ENCODE measurements around the gene ARFRP1.

ARFRP1 gene

DNA sequence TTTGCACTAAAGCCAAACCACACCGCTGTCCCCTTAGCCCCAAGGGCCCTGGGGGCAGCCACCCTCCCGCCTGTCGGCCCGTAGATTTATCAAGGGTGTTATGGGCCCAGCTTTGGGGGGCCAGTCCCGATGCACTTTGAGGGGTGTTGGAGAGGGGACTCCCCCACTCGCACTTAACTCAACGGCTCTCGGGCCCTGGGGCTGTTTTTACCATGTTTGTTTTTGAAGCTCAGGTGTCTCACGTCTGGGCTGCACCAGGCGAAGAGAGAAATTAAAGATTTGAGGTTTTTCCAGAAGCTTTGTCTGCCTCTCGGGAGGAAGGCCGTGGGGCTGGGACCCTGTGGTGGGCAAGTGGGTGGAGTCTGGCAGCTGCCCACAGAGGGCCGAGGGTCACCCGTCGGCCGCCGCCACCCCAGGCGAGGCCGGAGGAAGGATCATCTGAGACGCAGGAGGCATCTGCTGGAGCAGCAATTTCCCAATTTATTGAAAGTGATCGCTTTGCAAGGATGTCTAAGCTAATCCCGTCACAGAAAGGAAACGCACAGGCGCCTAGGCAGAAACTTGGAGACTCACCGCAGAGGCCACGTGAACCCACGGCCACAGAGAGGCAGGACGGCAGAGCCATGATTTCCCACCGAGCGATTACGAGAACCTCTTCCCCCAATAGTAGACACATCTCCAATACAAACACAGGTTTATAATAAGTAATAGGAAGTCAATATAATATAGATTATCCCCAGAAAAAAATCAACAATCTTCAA lies 35.6 kb upstream of the ARFRP1 start:
- DNase-seq: no peak

DNA sequence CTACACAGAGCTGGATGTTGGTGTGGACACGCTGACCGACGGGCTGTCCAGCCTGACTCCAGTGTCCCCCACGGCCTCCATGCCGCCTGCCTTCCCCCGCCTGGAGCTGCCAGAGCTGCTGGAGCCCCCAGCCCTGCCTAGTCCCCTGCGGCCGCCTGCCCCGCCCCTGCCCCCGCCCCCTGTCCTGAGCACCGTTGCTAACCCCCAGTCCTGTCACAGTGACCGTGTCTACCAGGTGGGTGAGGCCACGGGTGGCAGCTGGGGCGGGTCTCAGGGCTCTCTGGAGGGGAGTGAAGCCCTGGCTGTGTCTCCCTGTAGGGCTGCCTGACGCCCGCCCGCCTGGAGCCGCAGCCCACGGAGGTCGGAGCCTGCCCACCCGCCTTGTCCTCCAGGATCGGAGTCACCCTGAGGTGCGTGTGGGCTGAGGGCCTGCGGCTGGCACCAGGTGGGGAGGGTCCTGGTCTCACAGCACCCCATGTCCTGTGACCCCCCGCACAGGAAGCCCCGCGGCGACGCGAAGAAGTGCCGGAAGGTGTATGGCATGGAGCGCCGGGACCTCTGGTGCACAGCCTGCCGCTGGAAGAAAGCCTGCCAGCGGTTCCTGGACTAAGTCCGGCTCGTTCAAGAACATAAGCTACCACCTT lies 34.7 kb upstream of the ARFRP1 start:
- DNase-seq: no peak

DNA sequence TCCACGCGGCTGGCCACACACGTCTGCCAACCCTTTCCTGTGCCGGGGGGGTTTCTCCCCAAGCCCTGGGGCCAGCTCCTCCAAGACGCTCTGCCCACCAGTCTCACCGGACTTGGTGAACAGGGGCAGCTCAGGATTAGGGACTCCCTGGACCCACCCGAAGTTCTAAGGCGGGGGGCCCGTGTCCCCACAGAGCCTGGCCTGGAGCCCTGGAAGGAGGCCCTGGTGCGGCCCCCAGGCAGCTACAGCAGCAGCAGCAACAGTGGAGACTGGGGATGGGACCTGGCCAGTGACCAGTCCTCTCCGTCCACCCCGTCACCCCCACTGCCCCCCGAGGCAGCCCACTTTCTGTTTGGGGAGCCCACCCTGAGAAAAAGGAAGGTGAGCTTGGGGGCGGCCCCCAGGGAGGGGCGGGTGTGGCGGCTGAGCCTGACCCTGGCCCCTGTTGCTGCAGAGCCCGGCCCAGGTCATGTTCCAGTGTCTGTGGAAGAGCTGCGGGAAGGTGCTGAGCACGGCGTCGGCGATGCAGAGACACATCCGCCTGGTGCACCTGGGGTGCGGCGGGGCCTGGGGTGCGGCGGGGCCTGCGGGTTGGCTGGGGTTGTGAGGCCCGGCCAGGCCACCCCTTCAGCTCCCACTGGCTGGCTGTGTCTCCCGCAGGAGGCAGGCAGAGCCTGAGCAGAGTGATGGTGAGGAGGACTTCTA lies 34.1 kb upstream of the ARFRP1 start:
- no peak for DNase-seq

DNA sequence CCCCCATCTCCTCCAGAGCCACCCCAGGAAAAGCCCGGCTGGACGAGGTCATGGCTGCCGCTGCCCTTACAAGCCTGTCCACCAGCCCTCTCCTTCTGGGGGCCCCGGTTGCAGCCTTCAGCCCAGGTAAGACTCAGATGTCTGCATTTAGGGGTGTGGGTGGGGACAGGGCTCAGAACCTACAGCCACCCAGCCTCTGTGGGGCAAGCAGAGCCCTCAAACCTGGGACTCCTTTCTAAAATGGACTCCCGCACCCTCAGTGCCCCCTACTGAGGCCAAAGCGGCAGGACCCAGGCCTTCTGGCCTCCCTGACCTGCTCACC lies 33.5 kb upstream of the ARFRP1 start:
- no peak for DNase-seq

DNA sequence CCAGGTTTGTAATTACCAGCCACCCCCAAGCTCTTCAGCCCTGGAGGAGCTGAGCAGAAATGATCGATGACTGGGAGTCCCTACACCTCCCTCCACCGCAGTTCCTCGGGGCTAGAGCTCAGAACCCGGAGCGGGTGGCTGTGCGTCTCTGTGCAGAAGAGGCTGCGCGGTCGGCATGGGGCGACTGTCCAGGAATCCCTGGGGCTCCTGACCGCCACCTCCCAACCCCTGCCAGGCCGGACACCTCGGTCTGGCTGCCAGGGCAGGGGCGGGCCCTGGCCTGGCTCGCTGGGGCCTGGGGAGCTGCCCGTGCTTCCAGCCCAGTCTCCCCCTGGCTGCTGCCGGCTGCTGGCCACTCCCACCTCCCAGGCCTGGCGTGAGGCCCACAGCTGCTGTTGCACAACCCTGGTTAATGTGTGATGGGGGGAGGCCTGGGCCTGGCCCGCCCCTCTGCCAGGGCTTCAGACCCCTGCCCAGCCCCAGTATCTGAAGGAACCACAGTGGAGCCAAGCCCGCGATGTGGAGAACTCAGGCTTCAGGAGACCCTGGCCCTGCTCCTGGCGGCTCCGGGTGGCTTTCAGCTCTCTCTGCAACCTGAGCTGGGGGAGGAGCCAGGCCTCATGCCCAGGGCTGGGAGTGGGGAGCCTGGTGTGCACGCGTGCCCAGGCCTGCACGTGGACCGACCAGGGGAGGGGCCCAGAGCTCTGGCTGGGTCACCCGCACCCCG lies 33.0 kb upstream of the ARFRP1 start:
- no peak for DNase-seq

DNA sequence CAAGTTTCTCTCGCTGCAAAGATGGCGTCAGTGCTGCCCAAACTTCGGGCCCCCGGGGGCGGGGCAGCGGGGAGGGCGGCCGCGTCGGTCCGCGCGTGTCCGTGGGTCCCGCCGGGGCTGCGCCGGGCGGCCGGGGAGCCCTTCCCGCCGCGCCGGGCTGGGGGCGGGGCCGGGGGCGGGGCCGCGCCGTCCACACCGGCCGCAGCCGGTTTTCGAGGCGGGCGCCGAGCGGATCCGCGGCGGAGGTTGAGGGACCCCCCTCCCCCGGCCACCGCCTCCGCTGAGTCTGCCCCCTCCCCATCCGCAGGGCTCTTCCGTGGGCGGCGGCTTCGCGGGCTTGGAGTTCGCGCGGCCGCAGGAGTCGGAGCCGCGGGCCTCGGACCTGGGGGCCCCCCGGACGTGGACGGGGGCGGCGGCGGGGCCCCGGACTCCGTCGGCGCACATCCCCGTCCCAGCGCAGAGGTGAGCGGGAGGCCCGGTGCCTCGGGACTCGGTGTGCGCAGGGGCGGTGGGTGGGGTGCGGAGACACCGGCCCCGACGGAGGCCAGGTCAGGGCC lies 32.4 kb upstream of the ARFRP1 start:
- DNase-seq: peak; percentile 38

DNA sequence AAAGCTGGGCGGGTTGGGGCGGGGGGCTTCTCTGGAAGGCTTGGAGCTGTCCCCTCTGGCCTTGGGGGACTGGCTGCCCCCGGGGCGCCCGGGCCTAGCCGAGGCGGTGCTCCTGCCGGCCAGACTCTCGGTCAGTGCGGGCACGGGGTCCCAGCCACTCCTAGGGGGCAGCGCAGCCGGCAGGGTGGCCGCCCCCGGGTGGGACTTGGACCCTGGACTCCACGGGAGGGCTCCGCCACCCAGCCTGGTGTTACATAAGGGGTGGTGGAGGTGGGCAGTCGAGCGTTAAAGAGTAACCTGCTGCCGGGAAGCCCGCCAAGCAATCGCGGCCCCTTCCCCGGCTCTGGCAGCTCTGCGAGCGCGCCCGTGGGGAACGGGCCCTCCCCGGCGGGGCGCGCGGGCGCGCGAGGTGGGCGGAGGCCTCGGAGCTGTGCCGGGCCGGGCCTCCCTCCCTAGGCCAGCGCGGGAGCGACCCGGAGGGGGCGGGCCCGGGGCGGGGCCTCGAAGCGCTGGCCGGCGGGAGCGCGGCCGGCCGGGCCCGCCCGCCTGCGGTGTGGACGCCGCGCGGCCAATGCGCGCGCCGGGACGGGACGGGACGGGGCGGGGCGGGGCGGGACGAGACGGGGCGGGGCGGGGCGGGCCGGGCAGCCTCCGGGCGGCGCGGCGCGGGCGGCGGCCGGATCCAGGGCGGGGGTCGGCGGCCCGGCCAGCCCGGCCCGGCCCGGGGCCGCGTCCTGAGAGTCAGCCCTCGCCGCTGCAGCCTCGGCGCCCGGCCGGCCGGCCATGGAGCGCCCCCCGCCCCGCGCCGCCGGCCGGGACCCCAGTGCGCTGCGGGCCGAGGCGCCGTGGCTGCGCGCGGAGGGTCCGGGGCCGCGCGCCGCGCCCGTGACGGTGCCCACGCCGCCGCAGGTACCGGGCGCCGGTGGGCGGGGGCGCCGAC lies 31.6 kb upstream of the ARFRP1 start, which contains the start of gene SLC2A4RG:
Gene SLC2A4RG, plus strand, starts transcription at position 647 of the 940 bp plus-strand sequence. Its CDS starts 137 bp downstream, at position 784.
- DNase-seq: peak; percentile 47

DNA sequence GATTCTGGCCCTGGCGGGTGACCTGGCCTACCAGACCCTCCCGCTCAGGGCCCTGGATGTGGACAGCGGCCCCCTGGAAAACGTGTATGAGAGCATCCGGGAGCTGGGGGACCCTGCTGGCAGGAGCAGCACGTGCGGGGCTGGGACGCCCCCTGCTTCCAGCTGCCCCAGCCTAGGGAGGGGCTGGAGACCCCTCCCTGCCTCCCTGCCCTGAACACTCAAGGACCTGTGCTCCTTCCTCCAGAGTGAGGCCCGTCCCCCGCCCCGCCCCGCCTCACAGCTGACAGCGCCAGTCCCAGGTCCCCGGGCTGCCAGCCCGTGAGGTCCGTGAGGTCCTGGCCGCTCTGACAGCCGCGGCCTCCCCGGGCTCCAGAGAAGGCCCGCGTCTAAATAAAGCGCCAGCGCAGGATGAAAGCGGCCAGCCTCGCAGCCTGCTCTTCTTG lies 30.9 kb upstream of the ARFRP1 start:
- DNase-seq: no peak

DNA sequence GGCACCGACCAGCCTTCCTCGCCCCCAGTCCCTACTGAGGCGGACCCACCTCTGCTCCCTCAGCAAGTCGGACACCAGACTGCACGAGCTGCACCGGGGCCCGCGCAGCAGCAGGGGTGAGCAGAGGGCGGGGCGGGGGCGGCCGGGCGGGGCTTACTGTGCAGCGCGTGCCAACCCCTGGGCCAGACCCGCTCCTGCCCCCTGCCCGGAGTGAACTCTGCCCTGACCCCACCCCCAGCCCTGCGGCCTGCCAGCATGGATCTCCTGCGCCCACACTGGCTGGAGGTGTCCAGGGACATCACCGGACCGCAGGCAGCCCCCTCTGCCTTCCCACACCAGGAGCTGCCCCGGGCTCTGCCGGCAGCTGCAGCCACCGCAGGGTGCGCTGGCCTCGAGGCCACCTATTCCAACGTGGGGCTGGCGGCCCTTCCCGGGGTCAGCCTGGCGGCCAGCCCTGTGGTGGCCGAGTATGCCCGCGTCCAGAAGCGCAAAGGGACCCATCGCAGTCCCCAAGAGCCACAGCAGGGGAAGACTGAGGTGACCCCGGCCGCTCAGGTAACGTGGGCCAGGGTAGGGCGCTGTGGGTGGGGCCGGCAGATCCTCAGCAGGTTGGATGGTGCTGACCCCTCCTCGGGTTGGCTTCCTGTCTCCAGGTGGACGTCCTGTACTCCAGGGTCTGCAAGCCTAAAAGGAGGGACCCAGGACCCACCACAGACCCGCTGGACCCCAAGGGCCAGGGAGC lies 30.3 kb upstream of the ARFRP1 start:
- DNase-seq: peak; percentile 35

DNA sequence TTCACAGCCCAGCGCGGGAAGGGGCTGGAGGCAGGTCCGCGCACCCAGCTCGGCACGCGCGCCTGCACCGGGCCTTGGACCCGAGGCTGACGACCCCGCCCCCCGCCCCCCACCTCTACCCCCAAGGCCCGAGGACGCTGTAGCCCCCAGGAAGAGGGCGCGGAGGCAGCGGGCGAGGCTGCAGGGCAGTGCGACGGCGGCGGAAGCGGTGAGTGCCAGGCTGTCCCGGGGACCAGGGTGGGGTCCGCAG lies 29.8 kb upstream of the ARFRP1 start:
- DNase-seq: no peak

DNA sequence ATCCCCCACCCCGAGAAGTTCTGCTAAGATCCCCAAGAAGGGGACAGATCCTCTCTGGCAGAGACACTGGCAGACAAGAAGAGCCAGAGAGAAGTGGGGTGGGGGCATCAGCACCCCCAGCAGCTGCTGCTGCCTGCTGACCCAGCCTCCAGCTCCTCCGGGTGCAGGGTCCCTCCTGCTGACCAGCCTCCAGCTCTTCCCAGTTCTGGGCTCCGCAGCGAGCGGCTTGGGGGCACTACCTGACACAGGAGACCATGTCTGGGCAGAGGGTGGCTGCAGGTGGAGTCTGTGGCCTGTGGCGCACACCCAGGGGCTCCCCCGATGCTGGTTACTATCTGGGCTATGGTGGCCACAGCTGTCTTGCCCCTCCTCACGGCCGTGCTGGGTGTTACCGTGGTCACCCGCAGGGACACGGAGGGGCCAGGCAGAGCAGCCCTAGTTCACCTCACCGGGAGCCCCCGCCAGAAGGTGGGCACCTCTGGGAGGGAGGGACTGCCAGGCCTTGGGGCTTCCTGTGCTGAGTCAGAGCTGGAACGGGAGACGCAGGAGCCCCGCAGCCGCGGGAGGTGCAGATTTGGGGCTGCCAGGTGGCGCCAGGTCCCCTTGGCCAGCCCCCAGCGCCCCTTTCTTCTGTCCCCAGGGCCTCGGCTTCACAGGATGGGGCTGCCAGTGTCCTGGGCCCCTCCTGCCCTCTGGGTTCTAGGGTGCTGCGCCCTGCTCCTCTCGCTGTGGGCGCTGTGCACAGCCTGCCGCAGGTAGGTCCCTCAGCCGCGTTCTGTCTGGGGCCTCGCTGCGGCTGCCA lies 29.3 kb upstream of the ARFRP1 start:
- DNase-seq: peak; percentile 40

DNA sequence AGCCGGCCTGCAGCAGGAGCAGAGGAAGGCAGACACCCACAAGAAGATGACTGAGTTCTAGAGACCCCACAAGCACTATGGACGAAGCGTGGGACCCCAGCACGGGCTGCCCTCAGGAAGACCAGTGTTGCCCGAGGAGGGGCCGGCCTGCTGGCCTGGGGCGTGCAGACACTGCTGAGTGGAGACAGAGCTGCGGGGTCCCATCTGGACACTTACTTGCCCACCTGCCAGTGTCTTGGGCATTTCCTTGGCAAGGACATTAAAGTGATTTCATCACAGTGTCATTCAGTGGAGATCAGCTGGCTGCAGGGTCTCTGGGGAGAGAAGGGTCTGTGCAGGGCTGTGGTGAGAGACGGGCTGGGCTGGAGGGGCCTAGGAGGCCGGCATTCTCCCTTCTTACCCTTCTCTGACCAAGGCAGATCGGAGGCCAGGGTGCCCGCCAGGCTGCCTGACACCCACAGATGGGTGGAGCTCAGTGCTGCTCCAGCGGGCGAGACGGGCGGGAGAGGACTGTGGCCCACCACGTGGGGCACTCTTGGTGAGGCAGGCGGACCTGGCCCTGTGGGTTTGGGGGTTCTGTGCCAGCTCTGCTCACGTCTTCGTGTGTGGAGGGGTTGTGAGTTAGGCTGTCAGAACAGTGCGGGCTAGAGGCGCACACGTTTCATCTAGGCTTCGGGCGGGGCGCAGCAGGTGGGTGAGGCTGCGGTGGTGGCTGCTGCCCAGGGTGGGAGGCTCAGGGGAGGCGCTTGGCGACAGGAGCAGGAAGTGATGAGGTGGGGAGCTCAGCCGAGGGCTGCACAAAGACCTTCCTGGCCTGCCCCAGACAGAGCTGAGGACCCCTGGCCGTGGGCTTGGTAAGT lies 28.3 kb upstream of the ARFRP1 start, which contains the start of gene LIME1:
Gene LIME1, plus strand, starts transcription at position 806 of the 860 bp plus-strand sequence. CDS start 886 bp downstream, outside the sequence.
- DNase-seq: peak; percentile 59

DNA sequence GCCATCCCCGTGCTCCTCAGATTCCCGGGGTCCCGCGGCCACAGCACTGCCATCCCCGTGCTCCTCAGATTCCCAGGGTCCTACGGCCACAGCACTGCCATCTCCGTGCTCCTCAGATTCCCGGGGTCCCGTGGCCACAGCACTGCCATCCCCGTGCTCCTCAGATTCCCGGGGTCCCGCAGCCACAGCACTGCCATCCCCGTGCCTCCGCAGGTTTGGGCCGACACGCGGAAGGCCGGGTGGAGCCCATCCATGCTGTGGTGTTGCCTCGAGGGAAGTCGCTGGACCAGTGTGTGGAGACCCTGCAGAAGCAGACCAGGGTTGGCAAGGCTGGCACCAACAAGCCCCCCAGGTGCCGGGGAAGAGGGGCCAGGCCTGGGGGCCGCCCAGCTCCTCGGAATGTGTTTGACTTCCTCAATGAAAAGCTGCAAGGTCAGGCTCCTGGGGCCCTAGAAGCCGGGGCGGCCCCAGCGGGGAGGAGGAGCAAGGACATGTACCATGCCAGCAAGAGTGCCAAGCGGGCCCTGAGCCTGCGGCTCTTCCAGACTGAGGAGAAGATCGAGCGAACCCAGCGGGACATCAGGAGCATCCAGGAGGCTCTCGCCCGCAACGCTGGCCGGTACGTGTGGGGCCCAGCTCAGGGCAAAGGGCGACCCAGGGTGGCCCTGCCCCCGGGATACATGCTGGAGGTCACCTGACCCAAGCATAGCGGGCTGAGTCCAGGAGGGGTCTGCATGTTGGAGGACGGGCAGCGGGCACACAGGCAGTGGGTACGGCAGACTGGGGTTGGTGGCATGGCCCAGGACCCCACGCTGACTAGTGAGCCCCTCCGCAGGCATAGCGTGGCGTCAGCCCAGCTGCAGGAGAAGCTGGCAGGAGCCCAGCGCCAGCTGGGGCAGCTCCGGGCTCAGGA lies 27.4 kb upstream of the ARFRP1 start:
- DNase-seq: no peak

DNA sequence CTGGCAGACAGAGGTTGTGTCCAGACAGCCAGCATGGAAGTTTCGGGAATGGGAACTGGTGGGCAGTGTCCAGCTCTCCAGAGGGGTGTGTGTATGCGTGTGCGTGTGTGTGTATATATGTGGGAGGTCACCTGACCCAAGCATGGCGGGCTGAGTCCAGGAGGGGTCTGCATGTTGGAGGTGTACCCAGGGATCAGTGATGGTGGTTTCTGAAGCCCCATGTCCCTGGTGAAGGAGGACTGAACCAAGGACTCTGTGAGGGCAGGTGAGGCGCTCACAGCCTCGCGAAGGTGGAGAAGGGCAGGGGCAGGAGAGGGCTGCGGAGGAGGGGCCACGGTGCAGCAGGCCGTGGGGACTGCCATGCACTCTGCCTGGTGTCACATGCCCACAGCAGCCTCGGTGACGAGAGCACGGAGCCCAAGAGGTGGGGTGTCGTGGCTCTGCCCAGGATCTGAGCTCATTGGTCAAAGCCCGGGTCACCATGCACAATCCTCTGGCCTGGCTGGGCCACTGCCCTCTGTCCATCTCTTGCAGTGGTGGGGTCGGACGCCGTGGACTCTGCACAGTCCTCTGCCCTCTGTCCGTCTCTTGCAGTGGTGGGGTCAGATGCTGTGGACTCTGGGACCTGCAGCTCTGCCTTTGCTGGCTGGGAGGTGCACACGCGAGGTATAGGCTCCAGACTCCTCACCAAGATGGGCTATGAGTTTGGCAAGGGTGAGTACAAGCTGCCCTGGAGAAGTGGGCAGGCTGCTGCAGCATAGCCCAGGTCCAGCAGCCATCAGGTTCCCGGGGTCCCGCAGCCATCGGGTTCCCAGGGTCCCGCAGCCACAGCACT lies 26.6 kb upstream of the ARFRP1 start:
- no peak for DNase-seq

DNA sequence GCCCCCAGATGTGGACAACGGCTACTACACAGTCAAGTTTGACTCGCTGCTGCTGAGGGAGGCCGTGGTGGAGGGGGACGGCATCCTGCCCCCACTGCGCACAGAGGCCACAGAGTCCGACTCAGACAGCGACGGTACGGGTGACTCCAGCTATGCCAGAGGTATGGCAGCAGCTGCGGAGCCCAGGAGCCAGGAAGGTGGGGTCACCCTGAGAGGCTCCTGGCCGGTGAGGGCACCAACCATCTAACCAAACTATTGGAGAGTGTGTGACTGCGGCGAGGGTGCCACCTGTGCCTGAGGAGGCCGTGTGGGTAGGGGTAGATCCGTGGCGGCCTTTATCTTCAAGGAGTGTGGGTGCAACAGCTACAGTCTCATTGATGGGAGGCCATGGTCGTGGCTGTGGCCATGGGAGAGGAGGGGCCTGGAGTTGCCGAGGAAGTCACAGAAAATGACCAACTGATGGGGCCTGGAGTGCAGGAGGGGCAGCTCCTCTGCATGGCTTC lies 25.9 kb upstream of the ARFRP1 start:
- no peak for DNase-seq

DNA sequence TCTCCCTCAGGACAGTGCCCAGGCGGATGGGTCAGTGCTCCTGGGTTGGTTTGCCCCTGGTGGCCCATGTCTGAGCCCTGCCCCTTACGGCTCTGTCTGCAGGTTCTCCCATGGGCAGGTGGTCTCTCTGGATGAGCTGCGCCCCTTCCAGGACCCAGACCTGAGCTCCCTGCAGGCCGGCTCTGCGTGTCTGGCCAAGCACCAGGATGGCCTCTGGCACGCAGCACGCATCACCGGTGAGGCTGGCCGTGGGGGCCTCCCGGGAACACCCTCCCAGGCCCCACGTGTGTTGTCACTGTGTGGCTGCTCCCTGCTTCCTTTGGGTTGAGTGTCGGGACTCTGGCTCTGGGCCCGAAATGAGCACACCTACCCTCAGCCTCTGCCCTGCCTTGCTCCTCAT lies 25.3 kb upstream of the ARFRP1 start:
- DNase-seq: no peak

Measured in stimulated activated CD4-positive, alpha-beta T cell treated with anti-CD3 and anti-CD28 coated beads, Interleukin-4, amount 100 ng/mL, for 24 hours (primary cell).